Activated CD4-positive, alpha-beta T cell treated with anti-CD3 and anti-CD28 coated beads, Interleukin-2, amount 10 ng/mL, durations not matched to agents 7 days and 5 days (primary cell): ENCODE measurements around the gene GSTT2. TPM values are rescaled to one million over a fixed set of nuclear protein-coding genes. Genes with fewer than 3 reads are reported as not detected.
A peak's percentile ranks its signal among the peaks of the same experiment; 100 is the strongest.
"Not testable (repeated sequence)": the region's sequence is repeated elsewhere in the genome, so short reads cannot be mapped to it uniquely, and the experiment has no call there.

Experiments used
- CTCF ChIA-PET: fragments of 350-600 bp; sonication (Branson Sonifier 250); formaldehyde crosslinking; loops from one replicate; lab custom pipeline; 2021; ENCODE audit warnings: antibody characterized with exemption; lab: Charles Lee
- POLR2A ChIA-PET: fragments of 350-600 bp; sonication (Branson Sonifier 250); formaldehyde crosslinking; loops from one replicate; lab custom pipeline; 2021; ENCODE audit warnings: antibody characterized with exemption; lab: Charles Lee
- DNase-seq: peaks from one replicate; pipeline ENCODE4 v3.0.0-alpha.2; 2020
- H3K27ac Mint-ChIP-seq: one replicate; pipeline ENCODE4 v1.8.0; 2021; ENCODE audit warnings: mild to moderate bottlenecking, moderate library complexity, mixed read lengths
- H3K27me3 Mint-ChIP-seq: one replicate; pipeline ENCODE4 v1.8.0; 2021; ENCODE audit warnings: mixed read lengths
- H3K36me3 Mint-ChIP-seq: one replicate; pipeline ENCODE4 v1.8.0; 2021; ENCODE audit warnings: low read depth, mixed read lengths
- H3K4me1 Mint-ChIP-seq: one replicate; pipeline ENCODE4 v1.8.0; 2021; ENCODE audit warnings: mixed read lengths
- H3K4me3 Mint-ChIP-seq: one replicate; pipeline ENCODE4 v1.8.0; 2021; ENCODE audit warnings: mild to moderate bottlenecking, moderate library complexity, mixed read lengths
- H3K9me3 Mint-ChIP-seq: one replicate; pipeline ENCODE4 v1.8.0; 2021; ENCODE audit warnings: mixed read lengths
- total RNA-seq, 2 experiments: library from RNA; stranded (reverse); gene quantifications; one replicate each; pipeline ENCODE4 v1.2.3, GENCODE V29; 2021

GSTT2 gene
- total RNA-seq, 2 experiments from 2014 or later = not detected

DNA sequence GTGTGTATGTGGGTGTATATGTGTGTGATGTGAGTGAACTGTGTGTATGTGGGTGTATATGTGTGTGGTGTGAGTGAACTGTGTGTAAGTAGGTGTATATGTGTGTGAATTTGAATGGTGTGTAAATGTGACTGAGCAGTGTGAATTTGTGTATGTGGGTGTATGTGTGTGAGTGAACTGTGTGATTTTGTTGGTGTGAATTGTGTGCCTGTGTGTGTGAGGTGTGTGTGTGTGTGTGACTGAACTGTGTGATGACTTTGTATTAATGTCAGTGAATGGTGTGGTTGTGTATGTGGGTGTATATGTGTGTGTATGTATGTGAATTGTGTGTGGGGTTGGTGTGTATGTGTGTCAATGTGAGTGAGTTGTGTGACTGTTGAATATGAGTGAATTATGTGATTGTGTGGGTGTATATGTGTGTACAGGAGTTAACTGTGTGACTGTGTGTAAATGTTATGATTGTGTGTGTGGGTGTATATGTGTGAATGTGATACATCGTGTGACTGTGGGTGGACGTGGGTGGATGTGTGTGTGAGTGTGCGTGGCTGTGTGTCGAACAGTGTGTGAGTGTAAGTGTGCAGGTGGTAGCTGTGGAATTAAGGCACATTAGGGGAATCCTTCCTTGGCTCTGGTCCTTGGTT is 6.7 kb downstream of the GSTT2 start:
- H3K4me1 Mint-ChIP-seq, CTCF ChIA-PET, H3K27me3 Mint-ChIP-seq, POLR2A ChIA-PET, H3K36me3 Mint-ChIP-seq, DNase-seq, H3K27ac Mint-ChIP-seq, H3K9me3 Mint-ChIP-seq, H3K4me3 Mint-ChIP-seq: not testable (repeated sequence)

- H3K36me3 Mint-ChIP-seq, H3K27me3 Mint-ChIP-seq, POLR2A ChIA-PET, DNase-seq, H3K4me1 Mint-ChIP-seq, H3K9me3 Mint-ChIP-seq, CTCF ChIA-PET, H3K4me3 Mint-ChIP-seq, H3K27ac Mint-ChIP-seq: not testable (repeated sequence)
These were observed 9.8 kb downstream of the GSTT2 start for GRCh38 chr22:23989583-23990244.

GRCh38 chr22:23993080-23993479 is 13.1 kb downstream of the GSTT2 start:
- CTCF ChIA-PET, POLR2A ChIA-PET, H3K9me3 Mint-ChIP-seq, DNase-seq, H3K4me3 Mint-ChIP-seq, H3K36me3 Mint-ChIP-seq, H3K4me1 Mint-ChIP-seq, H3K27me3 Mint-ChIP-seq, H3K27ac Mint-ChIP-seq: not testable (repeated sequence)

GRCh38 chr22:23993581-23994177 is 13.7 kb downstream of the GSTT2 start:
- CTCF ChIA-PET = interaction anchor here (0.6 kb wide), 1 partner anchor 621 kb away, joined by 4 read pairs; no protein-coding TSS in a partner anchor
- H3K9me3 Mint-ChIP-seq, H3K27ac Mint-ChIP-seq, H3K4me1 Mint-ChIP-seq, H3K27me3 Mint-ChIP-seq, POLR2A ChIA-PET, H3K4me3 Mint-ChIP-seq, H3K36me3 Mint-ChIP-seq, DNase-seq: not testable (repeated sequence)

GRCh38 chr22:23997092-23997491 is 17.2 kb downstream of the GSTT2 start:
- POLR2A ChIA-PET = interaction anchor here (0.6 kb wide), 1 partner anchor 212 kb away, joined by 3 read pairs; no protein-coding TSS in a partner anchor
- H3K4me1 Mint-ChIP-seq = peaks cover 4% of the 10 kb centered on the region

DNA sequence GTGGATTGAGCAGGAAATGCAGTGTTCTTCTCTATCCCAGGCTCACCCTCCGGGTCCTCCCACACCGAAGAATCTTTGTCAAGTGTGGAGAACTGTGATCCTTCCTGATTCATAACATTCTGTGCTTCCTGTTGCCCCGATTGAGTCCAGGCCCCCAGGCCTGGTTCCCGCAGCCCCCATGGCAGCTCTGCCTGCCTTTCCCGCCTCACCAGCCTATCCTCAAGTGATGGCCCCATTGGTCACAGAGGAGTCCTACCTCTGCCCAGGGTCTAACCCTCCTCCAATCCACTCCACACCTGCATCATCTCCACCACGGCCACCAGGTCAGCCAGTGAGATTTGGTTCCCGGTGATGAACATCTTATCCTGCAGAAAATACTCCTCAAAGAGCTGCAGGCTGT is 19.8 kb downstream of the GSTT2 start:
- H3K27me3 Mint-ChIP-seq, H3K27ac Mint-ChIP-seq: not testable (repeated sequence)

More at GRCh38 chr22:23997092-23997491, 17.2 kb downstream of the GSTT2 start:
- no peak for DNase-seq
- Mint-ChIP-seq H3K9me3 (no peaks in the 10 kb centered on the region), H3K27me3 (peaks cover 6% of the 10 kb centered on the region), H3K4me3 (no peak overlapping the region), H3K27ac (no peak overlapping the region), H3K36me3 (no peaks in the 10 kb centered on the region)
- CTCF ChIA-PET = no interaction called here

GRCh38 chr22:24001314-24001713 is 21.4 kb downstream of the GSTT2 start:
- ChIA-PET CTCF (interaction anchor here (0.8 kb wide), 1 partner anchor 155 kb away, joined by 3 read pairs; no protein-coding TSS in a partner anchor), POLR2A (no interaction called here)
- Mint-ChIP-seq H3K36me3 (no peaks in the 10 kb centered on the region), H3K27me3 (peaks cover 6% of the 10 kb centered on the region), H3K9me3 (no peaks in the 10 kb centered on the region), H3K27ac (no peak overlapping the region), H3K4me3 (no peak overlapping the region), H3K4me1 (peaks cover 4% of the 10 kb centered on the region)
- no peak for DNase-seq

More for the DNA sequence above, 19.8 kb downstream of the GSTT2 start:
- DNase-seq, H3K4me1 Mint-ChIP-seq, H3K36me3 Mint-ChIP-seq, H3K9me3 Mint-ChIP-seq, CTCF ChIA-PET, POLR2A ChIA-PET, H3K4me3 Mint-ChIP-seq: not testable (repeated sequence)

DNA sequence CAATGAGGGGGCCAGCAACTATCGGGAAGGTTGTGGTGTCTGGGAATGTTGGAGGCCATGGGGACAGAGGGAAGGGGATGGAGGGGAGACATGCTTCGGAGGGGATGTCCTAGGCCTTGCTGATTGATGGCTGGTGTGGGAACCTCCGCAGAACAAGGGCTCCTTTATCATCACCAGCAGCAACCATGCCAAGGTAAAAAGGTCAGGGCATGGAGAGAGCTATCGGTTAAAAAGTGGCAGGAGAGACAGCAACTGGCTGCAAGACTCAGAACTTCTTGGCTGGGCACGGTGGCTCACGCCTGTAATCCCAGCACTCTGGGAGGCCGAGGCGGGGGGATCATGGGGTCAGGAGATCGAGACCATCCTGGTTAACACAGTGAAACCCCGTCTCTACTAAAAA is 22.3 kb downstream of the GSTT2 start:
- Mint-ChIP-seq H3K36me3 (no peaks in the 10 kb centered on the region), H3K9me3 (no peaks in the 10 kb centered on the region), H3K4me3 (no peak overlapping the region), H3K27ac (no peak overlapping the region), H3K4me1 (peaks cover 4% of the 10 kb centered on the region), H3K27me3 (peaks cover 4% of the 10 kb centered on the region)
- CTCF ChIA-PET = no interaction called here
- POLR2A ChIA-PET = no interaction called here
- DNase-seq = no peak

DNA sequence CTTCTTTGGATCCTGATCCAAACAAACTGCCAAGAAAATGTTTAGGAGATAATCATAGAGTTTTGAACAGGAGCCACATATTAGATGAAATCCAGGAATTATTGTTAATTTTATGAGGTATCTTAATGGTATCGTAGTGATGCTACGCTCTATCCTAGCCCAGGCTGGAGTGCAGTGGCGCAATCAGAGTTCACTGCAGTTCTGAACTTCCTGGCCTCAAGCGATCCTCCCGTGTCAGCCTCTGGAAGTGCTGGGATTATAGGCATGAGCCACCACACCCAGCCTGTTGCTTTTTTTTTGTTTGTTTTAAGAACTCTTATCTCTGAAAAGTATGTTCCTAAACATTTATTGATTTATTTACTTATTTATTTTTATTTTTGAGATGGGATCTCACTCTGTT is 22.9 kb downstream of the GSTT2 start:
- H3K4me1 Mint-ChIP-seq = peaks cover under 1% of the 10 kb centered on the region
- CTCF ChIA-PET = no interaction called here

GRCh38 chr22:24003887-24004286 is 24.0 kb downstream of the GSTT2 start:
- H3K4me3 Mint-ChIP-seq = no peak overlapping the region
- no peaks in the 10 kb centered on the region for H3K4me1 Mint-ChIP-seq
- no peak overlapping the region for H3K27ac Mint-ChIP-seq
- ChIA-PET POLR2A (no interaction called here), CTCF (interaction anchor here (1.1 to 1.3 kb wide), 3 partner anchors 58 to 170 kb away, joined by 3 to 5 read pairs (median 3); no protein-coding TSS in a partner anchor)
- DNase-seq = no peak
- no peaks in the 10 kb centered on the region for H3K36me3 Mint-ChIP-seq
- no peaks in the 10 kb centered on the region for H3K9me3 Mint-ChIP-seq
- H3K27me3 Mint-ChIP-seq = no peaks in the 10 kb centered on the region

More for the DNA sequence above, 22.9 kb downstream of the GSTT2 start:
- no peak for DNase-seq
- no peaks in the 10 kb centered on the region for H3K9me3 Mint-ChIP-seq
- H3K4me3 Mint-ChIP-seq = no peak overlapping the region
- no peak overlapping the region for H3K27ac Mint-ChIP-seq
- POLR2A ChIA-PET = no interaction called here
- H3K36me3 Mint-ChIP-seq = no peaks in the 10 kb centered on the region
- peaks cover under 1% of the 10 kb centered on the region for H3K27me3 Mint-ChIP-seq

- no peaks in the 10 kb centered on the region for H3K27me3 Mint-ChIP-seq
- ChIA-PET POLR2A (no interaction called here), CTCF (no interaction called here)
- no peak within 1 kb of the TSS for H3K4me3 Mint-ChIP-seq
- H3K27ac Mint-ChIP-seq = no peak within 1 kb of the TSS
- peaks cover 2% of the 10 kb centered on the region for H3K4me1 Mint-ChIP-seq
- H3K9me3 Mint-ChIP-seq = no peaks in the 10 kb centered on the region
- DNase-seq = no peak
- no peaks in the 10 kb centered on the region for H3K36me3 Mint-ChIP-seq
These were observed 25.3 kb downstream of the GSTT2 start, which contains the start of gene GSTT4 for GRCh38 chr22:24005201-24005600. TSS of gene GSTT4 (minus strand) at chr22:24005453. CDS start at chr22:24005356, 97 bp downstream.

- Mint-ChIP-seq H3K4me3 (no peak overlapping the region), H3K36me3 (no peaks in the 10 kb centered on the region), H3K27me3 (no peaks in the 10 kb centered on the region), H3K4me1 (peaks cover 9% of the 10 kb centered on the region), H3K9me3 (no peaks in the 10 kb centered on the region), H3K27ac (no peak overlapping the region)
- DNase-seq = no peak
- CTCF ChIA-PET = no interaction called here
- POLR2A ChIA-PET = no interaction called here
These were observed 26.4 kb downstream of the GSTT2 start for GRCh38 chr22:24006207-24006913.

DNA sequence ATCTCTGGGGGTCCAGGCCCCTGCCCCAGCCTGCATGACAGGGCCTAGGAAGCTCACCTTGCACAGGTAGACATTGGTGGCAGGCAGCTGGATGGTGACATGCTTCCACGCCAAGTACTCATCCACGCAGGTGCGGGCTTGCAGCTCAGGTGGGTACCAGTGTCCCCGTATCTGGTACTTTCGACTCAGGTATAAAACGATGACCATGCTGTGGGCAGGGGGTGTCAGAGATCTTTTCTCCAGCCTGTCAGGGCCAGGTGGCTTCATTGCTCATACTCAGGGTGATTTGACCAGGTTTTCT is 26.9 kb downstream of the GSTT2 start:
- no peaks in the 10 kb centered on the region for H3K9me3 Mint-ChIP-seq
- H3K4me1 Mint-ChIP-seq = peaks cover 9% of the 10 kb centered on the region
- no peaks in the 10 kb centered on the region for H3K27me3 Mint-ChIP-seq
- H3K4me3 Mint-ChIP-seq = no peak overlapping the region
- H3K27ac Mint-ChIP-seq = peak overlapping the region; percentile 32
- ChIA-PET CTCF (no interaction called here), POLR2A (no interaction called here)
- DNase-seq = no peak
- no peaks in the 10 kb centered on the region for H3K36me3 Mint-ChIP-seq
